BJ (cell line): ENCODE results near the gene PERM1. TPM values are rescaled to one million over a fixed set of nuclear protein-coding genes. Genes with fewer than 3 reads are reported as not detected.

Experiments
- CTCF ChIA-PET: fragments of 350-600 bp; formaldehyde crosslinking; extraction: SDS; loops from one replicate; lab custom pipeline; 2021; ENCODE audit warnings: antibody characterized with exemption, inconsistent platforms; lab: Yijun Ruan, JAX
- POLR2A ChIA-PET: fragments of 300-600 bp; sonication (Branson Sonifier 250); formaldehyde crosslinking; extraction: SDS; loops from one replicate; lab custom pipeline; 2021; ENCODE audit warnings: antibody characterized with exemption; lab: Charles Lee
- DNase-seq: peaks from one replicate; pipeline ENCODE4 v3.0.0-alpha.2; 2011; ENCODE audit warnings: low read depth
- H3K27me3 ChIP-seq: 2 replicates; pipeline ENCODE4 v1.6.0; 2011; ENCODE audit warnings: low read length; ENCODE audit not compliant: control insufficient read depth, insufficient read depth
- H3K36me3 ChIP-seq: 2 replicates; pipeline ENCODE4 v1.5.1; 2011; ENCODE audit warnings: low read length; ENCODE audit not compliant: control insufficient read depth, insufficient read depth
- H3K4me3 ChIP-seq: 2 replicates; pipeline ENCODE4 v1.5.1; 2011; ENCODE audit warnings: low read depth, mild to moderate bottlenecking, control low read depth, low read length
- CTCF ChIP-seq: IDR thresholded peaks from 2 replicates; pipeline ENCODE4 v1.5.1; 2011; ENCODE audit warnings: low read depth, mild to moderate bottlenecking, control low read depth, inconsistent platforms, low read length, moderate library complexity; ENCODE audit not compliant: insufficient read depth
- polyA plus RNA-seq: library from polyadenylated mRNA; depleted of rRNA; stranded (reverse); fragments of >200 nt; gene quantifications from 2 replicates; pipeline ENCODE4 v1.2.3, GENCODE V29; 2011

PERM1 gene
- polyA plus RNA-seq, 1 experiment = not detected

GRCh38 chr1:942411-942821 lies 39.5 kb downstream of the PERM1 start:
- Histone ChIP-seq H3K36me3 (peaks cover 4% of the 10 kb centered on the region; the same call in 1 of the 2 replicates), H3K4me3 (peak overlapping the region; percentile 36), H3K27me3 (no peaks in the 10 kb centered on the region)
- POLR2A ChIA-PET = no interaction called here
- TF ChIP-seq CTCF = no peak
- CTCF ChIA-PET = interaction anchor here (0.6 to 1.7 kb wide), 3 partner anchors 9 to 57 kb away, joined by 3 to 9 read pairs (median 5); no protein-coding TSS in a partner anchor
- DNase-seq = no peak

- no peak for DNase-seq
- ChIA-PET POLR2A (no interaction called here), CTCF (interaction anchor here (0.6 to 2.0 kb wide), 5 partner anchors 9 to 122 kb away, joined by 3 to 9 read pairs (median 5); no protein-coding TSS in a partner anchor)
- Histone ChIP-seq H3K27me3 (no peaks in the 10 kb centered on the region), H3K36me3 (peaks cover 4% of the 10 kb centered on the region; the same call in 1 of the 2 replicates), H3K4me3 (peak overlapping the region; percentile 36)
- TF ChIP-seq CTCF = no peak
These were observed 40.1 kb downstream of the PERM1 start for GRCh38 chr1:941588-942383.

DNA sequence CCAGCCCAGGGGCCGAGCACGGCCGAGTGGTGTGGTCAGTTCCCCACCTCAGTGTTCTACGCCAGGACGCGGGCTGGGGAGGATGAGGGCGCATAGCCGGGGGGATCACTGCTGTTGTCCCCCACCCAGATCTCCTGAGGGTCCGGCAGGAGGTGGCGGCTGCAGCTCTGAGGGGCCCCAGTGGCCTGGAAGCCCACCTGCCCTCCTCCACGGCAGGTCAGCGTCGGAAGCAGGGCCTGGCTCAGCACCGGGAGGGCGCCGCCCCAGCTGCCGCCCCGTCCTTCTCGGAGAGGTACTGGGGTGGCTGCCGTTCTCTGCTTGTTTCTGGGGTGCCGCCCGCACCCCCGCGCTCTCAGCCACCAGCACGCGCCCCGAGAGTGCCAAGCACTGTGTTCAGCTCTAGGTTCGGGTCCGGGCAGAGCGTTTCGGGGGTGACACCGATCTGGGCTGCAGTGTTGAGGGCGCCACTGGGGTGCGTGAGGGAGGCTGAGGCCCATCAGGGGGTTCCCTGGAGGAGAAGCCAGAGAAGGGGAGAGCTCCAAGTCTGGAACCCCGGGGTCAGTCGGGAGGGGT lies 40.8 kb downstream of the PERM1 start:
- DNase-seq = no peak
- no peak for TF ChIP-seq CTCF
- POLR2A ChIA-PET = no interaction called here
- CTCF ChIA-PET = interaction anchor here (1.0 to 2.0 kb wide), 5 partner anchors 10 to 123 kb away, joined by 3 to 9 read pairs (median 6); no protein-coding TSS in a partner anchor
- Histone ChIP-seq H3K4me3 (peak overlapping the region; percentile 16), H3K36me3 (peaks cover 4% of the 10 kb centered on the region; the same call in 1 of the 2 replicates), H3K27me3 (no peaks in the 10 kb centered on the region)

- no peak for DNase-seq
- no peak overlapping the region for H3K4me3 ChIP-seq
- H3K27me3 ChIP-seq = no peaks in the 10 kb centered on the region
- ChIA-PET POLR2A (no interaction called here), CTCF (interaction anchor here (1.0 to 2.0 kb wide), 7 partner anchors 9 to 123 kb away, joined by 3 to 9 read pairs (median 6); no protein-coding TSS in a partner anchor)
- H3K36me3 ChIP-seq = peaks cover 2% of the 10 kb centered on the region; the same call in 1 of the 2 replicates
- TF ChIP-seq CTCF = no peak
These were observed 41.5 kb downstream of the PERM1 start for GRCh38 chr1:940107-941014.
